ENCODE results near the gene PRKCB. TPM values are rescaled to one million over a fixed set of nuclear protein-coding genes. Genes with fewer than 3 reads are reported as not detected.

Gene PRKCB
- total RNA-seq, 1 donor from 2014 or later = 1.0 TPM

GRCh38 chr16:23821875-23822688, 13.7 kb upstream of the PRKCB start:
- H3K27ac ChIP-seq (ENCODE audit: low read depth, low read length) = no peak overlapping the region
- H3K27me3 ChIP-seq (ENCODE audit: control insufficient read depth in 3 of 3, insufficient read depth in 3 of 3, low read length in 3 of 3) = peaks cover 0 to 2% (median 0%) of the 10 kb centered on the region in 3 donors
- no peak overlapping the region for H3K9ac ChIP-seq (ENCODE audit: low read depth in 1 of 3, low read length in 3 of 3)
- no peaks in the 10 kb centered on the region for H3K36me3 ChIP-seq (ENCODE audit: control insufficient read depth in 3 of 3, insufficient read depth in 3 of 3, low read length in 3 of 3)
- no peaks in the 10 kb centered on the region for H3K4me1 ChIP-seq (ENCODE audit: control insufficient read depth in 3 of 3, insufficient read depth in 3 of 3, low read length in 3 of 3)
- H3K4me3 ChIP-seq (ENCODE audit: low read length in 3 of 3) = no peak overlapping the region
- H3K9me3 ChIP-seq (ENCODE audit: control insufficient read depth in 3 of 3, low read length in 3 of 3) = peaks cover 0 to 2% (median 0%) of the 10 kb centered on the region in 3 donors

DNA sequence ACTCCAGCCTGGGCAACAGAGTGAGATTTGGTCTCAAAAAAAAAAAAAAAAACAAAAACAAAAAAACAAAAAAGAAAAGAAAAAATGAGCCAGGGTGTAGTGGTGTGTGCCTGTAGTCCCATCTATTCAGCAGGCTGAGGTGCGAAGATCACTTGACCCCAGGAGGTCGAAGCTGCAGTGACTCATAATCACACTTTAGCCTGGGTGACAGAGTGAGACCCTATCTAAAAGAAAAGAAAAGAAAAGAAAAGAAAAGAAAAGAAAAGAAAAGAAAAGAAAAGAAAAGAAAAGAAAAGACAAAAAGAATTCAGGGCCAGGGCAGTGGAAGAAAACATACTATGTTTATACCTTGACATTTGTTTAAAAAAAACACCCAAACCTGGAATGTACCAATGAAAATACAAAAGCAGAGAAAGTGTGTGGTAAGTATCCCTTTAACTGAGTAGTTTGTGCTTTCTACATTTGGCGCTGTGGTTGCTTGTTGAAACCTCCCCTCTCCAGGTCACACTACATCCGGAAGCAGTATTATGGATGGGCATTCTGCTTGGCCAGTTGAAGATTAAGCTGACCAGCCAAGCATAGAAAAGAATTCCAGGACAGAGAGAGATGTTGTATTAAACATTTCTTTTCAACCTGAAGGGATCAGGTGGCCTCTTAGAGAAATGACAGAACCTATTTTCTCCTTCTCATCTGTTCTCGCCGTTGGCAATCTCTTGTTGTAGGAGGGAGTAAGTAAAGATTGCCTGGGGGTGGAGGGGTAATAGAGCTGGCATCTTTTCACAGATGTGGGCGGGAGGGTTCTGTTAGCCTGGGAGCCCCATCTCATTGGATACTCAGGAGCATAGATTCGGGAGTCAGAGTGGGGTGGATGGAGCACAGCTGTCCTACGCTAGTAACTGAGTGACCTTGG, 12.1 kb upstream of the PRKCB start:
- no peak overlapping the region for H3K4me3 ChIP-seq (ENCODE audit: low read length in 3 of 3)
- no peak overlapping the region for H3K9ac ChIP-seq (ENCODE audit: low read depth in 1 of 3, low read length in 3 of 3)
- no peak overlapping the region for H3K27ac ChIP-seq (ENCODE audit: low read depth, low read length)
- H3K27me3 ChIP-seq (ENCODE audit: control insufficient read depth in 3 of 3, insufficient read depth in 3 of 3, low read length in 3 of 3) = peaks cover 0 to 2% (median 0%) of the 10 kb centered on the region in 3 donors
- H3K4me1 ChIP-seq (ENCODE audit: control insufficient read depth in 3 of 3, insufficient read depth in 3 of 3, low read length in 3 of 3) = no peaks in the 10 kb centered on the region
- H3K36me3 ChIP-seq (ENCODE audit: control insufficient read depth in 3 of 3, insufficient read depth in 3 of 3, low read length in 3 of 3) = no peaks in the 10 kb centered on the region
- peaks cover 0 to 5% (median 0%) of the 10 kb centered on the region in 3 donors for H3K9me3 ChIP-seq (ENCODE audit: control insufficient read depth in 3 of 3, low read length in 3 of 3)

DNA sequence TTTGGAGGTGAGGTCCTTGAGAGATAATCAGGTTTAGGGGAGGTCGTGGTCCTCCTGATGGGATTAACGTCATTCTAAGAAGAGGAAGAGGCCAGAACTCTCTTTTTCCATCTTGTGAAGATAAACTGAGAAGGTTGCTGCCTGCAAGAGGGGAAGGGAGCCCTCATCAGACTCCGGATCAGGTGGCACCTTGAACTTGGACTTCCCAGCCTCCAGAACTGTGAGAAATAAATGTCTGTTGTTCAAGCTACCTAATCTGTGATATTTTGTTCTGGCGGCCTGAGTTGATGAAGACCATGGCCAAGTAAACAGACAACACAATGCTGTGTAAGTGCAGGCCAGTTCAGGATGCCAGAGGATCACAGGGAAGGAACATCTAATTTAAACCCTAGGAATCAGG, 10.9 kb upstream of the PRKCB start:
- Histone ChIP-seq H3K9me3 (ENCODE audit: control insufficient read depth in 3 of 3, low read length in 3 of 3) (peaks cover 0 to 4% (median 0%) of the 10 kb centered on the region in 3 donors), H3K9ac (ENCODE audit: low read depth in 1 of 3, low read length in 3 of 3) (no peak overlapping the region), H3K4me1 (ENCODE audit: control insufficient read depth in 3 of 3, insufficient read depth in 3 of 3, low read length in 3 of 3) (no peaks in the 10 kb centered on the region), H3K36me3 (ENCODE audit: control insufficient read depth in 3 of 3, insufficient read depth in 3 of 3, low read length in 3 of 3) (no peaks in the 10 kb centered on the region), H3K27ac (ENCODE audit: low read depth, low read length) (no peak overlapping the region), H3K4me3 (ENCODE audit: low read length in 3 of 3) (no peak overlapping the region), H3K27me3 (ENCODE audit: control insufficient read depth in 3 of 3, insufficient read depth in 3 of 3, low read length in 3 of 3) (no peaks in the 10 kb centered on the region)

DNA sequence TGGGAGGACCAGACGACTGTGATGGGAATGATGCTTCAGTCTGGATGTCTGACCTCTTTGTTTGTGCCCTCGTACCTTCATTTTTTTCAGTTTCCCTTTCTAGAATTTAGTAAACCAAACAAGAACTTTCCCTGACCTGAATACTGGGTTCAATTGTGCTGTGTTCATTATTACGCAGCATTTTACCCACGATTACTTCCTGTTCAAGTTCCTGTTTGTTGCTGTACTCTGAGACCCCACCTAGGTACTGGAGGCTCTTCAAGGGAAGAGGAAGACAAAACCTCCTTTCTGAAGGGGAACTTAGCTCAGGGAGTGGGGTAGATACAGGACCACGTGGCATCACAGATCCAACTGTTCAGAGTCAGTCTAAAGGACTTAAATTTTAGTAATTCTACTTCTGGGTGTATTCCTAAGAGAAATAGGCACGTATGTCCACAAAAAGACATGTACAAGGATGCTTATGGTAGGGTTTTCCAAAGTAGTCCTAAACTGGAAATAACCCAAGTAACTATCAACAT, 9.2 kb upstream of the PRKCB start:
- H3K27ac ChIP-seq (ENCODE audit: low read depth, low read length) = no peak overlapping the region
- H3K4me3 ChIP-seq (ENCODE audit: low read length in 3 of 3) = no peak overlapping the region
- no peaks in the 10 kb centered on the region for H3K36me3 ChIP-seq (ENCODE audit: control insufficient read depth in 3 of 3, insufficient read depth in 3 of 3, low read length in 3 of 3)
- H3K27me3 ChIP-seq (ENCODE audit: control insufficient read depth in 3 of 3, insufficient read depth in 3 of 3, low read length in 3 of 3) = no peaks in the 10 kb centered on the region
- no peaks in the 10 kb centered on the region for H3K4me1 ChIP-seq (ENCODE audit: control insufficient read depth in 3 of 3, insufficient read depth in 3 of 3, low read length in 3 of 3)
- H3K9ac ChIP-seq (ENCODE audit: low read depth in 1 of 3, low read length in 3 of 3) = no peak overlapping the region
- peaks cover 0 to 7% (median 4%) of the 10 kb centered on the region in 3 donors for H3K9me3 ChIP-seq (ENCODE audit: control insufficient read depth in 3 of 3, low read length in 3 of 3)

DNA sequence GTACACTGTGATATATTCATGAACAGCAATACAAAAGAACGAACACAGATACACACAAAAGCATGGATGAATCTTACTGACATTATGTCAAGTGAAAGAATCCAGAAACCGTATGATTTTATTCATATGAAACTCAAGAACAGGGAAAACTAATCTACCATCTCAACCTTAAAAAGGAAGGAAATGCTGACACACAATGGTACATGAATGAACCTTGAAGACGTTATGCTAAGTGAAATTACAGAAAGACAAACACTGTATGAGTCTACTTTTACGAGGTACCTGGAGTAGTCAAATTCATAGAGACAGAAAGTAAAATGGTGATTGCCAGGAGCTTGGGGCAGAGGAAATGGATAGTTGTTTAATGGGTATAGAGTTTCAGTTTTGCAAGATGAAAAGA, 8.7 kb upstream of the PRKCB start:
- no peaks in the 10 kb centered on the region for H3K4me1 ChIP-seq (ENCODE audit: control insufficient read depth in 3 of 3, insufficient read depth in 3 of 3, low read length in 3 of 3)
- no peaks in the 10 kb centered on the region for H3K36me3 ChIP-seq (ENCODE audit: control insufficient read depth in 3 of 3, insufficient read depth in 3 of 3, low read length in 3 of 3)
- no peak overlapping the region for H3K9ac ChIP-seq (ENCODE audit: low read depth in 1 of 3, low read length in 3 of 3)
- H3K27ac ChIP-seq (ENCODE audit: low read depth, low read length) = no peak overlapping the region
- H3K9me3 ChIP-seq (ENCODE audit: control insufficient read depth in 3 of 3, low read length in 3 of 3) = peaks cover 0 to 7% (median 4%) of the 10 kb centered on the region in 3 donors
- no peaks in the 10 kb centered on the region for H3K27me3 ChIP-seq (ENCODE audit: control insufficient read depth in 3 of 3, insufficient read depth in 3 of 3, low read length in 3 of 3)
- no peak overlapping the region for H3K4me3 ChIP-seq (ENCODE audit: low read length in 3 of 3)

GRCh38 chr16:23829454-23829853, 6.3 kb upstream of the PRKCB start:
- Histone ChIP-seq H3K36me3 (ENCODE audit: control insufficient read depth in 3 of 3, insufficient read depth in 3 of 3, low read length in 3 of 3) (no peaks in the 10 kb centered on the region), H3K9ac (ENCODE audit: low read depth in 1 of 3, low read length in 3 of 3) (no peak overlapping the region), H3K4me1 (ENCODE audit: control insufficient read depth in 3 of 3, insufficient read depth in 3 of 3, low read length in 3 of 3) (no peaks in the 10 kb centered on the region), H3K27me3 (ENCODE audit: control insufficient read depth in 3 of 3, insufficient read depth in 3 of 3, low read length in 3 of 3) (peaks cover 0 to 5% (median 2%) of the 10 kb centered on the region in 3 donors), H3K9me3 (ENCODE audit: control insufficient read depth in 3 of 3, low read length in 3 of 3) (peaks cover 2 to 7% (median 4%) of the 10 kb centered on the region in 3 donors), H3K27ac (ENCODE audit: low read depth, low read length) (no peak overlapping the region), H3K4me3 (ENCODE audit: low read length in 3 of 3) (no peak overlapping the region)

DNA sequence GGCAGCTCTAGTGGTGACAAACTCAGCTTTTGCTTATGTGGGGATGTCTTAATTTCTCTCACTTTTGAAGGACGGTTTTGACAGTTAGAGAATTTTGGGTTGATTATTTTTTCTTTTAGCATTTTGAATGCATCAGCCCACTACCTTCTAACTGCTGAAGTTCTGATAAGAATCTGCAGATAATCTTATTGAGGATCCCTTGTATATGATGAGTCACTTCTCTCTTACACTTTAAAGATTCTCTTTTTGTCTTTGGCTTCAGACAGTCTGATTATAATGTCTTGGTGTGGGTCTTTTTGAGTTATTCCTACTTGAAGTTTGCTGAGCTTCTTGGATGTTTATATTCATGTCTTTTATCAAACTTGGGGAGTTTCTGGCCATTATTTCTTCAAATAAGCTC, 5.5 kb upstream of the PRKCB start:
- Histone ChIP-seq H3K27me3 (ENCODE audit: control insufficient read depth in 3 of 3, insufficient read depth in 3 of 3, low read length in 3 of 3) (peaks cover 7 to 11% (median 8%) of the 10 kb centered on the region in 3 donors), H3K9ac (ENCODE audit: low read depth in 1 of 3, low read length in 3 of 3) (no peak overlapping the region), H3K27ac (ENCODE audit: low read depth, low read length) (no peak overlapping the region), H3K9me3 (ENCODE audit: control insufficient read depth in 3 of 3, low read length in 3 of 3) (peaks cover 2 to 7% (median 4%) of the 10 kb centered on the region in 3 donors), H3K4me1 (ENCODE audit: control insufficient read depth in 3 of 3, insufficient read depth in 3 of 3, low read length in 3 of 3) (no peaks in the 10 kb centered on the region), H3K36me3 (ENCODE audit: control insufficient read depth in 3 of 3, insufficient read depth in 3 of 3, low read length in 3 of 3) (no peaks in the 10 kb centered on the region), H3K4me3 (ENCODE audit: low read length in 3 of 3) (no peak overlapping the region)

GRCh38 chr16:23832882-23833281, 2.9 kb upstream of the PRKCB start:
- H3K9me3 ChIP-seq (ENCODE audit: control insufficient read depth in 3 of 3, low read length in 3 of 3) = peaks cover 2 to 7% (median 4%) of the 10 kb centered on the region in 3 donors
- H3K9ac ChIP-seq (ENCODE audit: low read depth in 1 of 3, low read length in 3 of 3) = no peak overlapping the region
- H3K36me3 ChIP-seq (ENCODE audit: control insufficient read depth in 3 of 3, insufficient read depth in 3 of 3, low read length in 3 of 3) = no peaks in the 10 kb centered on the region
- no peak overlapping the region for H3K4me3 ChIP-seq (ENCODE audit: low read length in 3 of 3)
- no peaks in the 10 kb centered on the region for H3K4me1 ChIP-seq (ENCODE audit: control insufficient read depth in 3 of 3, insufficient read depth in 3 of 3, low read length in 3 of 3)
- no peak overlapping the region for H3K27ac ChIP-seq (ENCODE audit: low read depth, low read length)
- H3K27me3 ChIP-seq (ENCODE audit: control insufficient read depth in 3 of 3, insufficient read depth in 3 of 3, low read length in 3 of 3) = peaks cover 14 to 24% (median 19%) of the 10 kb centered on the region in 3 donors

GRCh38 chr16:23833504-23833903, 2.3 kb upstream of the PRKCB start:
- H3K9me3 ChIP-seq (ENCODE audit: control insufficient read depth in 3 of 3, low read length in 3 of 3) = peaks cover 2 to 7% (median 3%) of the 10 kb centered on the region in 3 donors
- H3K4me1 ChIP-seq (ENCODE audit: control insufficient read depth in 3 of 3, insufficient read depth in 3 of 3, low read length in 3 of 3) = no peaks in the 10 kb centered on the region
- H3K27ac ChIP-seq (ENCODE audit: low read depth, low read length) = no peak overlapping the region
- peaks cover 19 to 24% (median 22%) of the 10 kb centered on the region in 3 donors for H3K27me3 ChIP-seq (ENCODE audit: control insufficient read depth in 3 of 3, insufficient read depth in 3 of 3, low read length in 3 of 3)
- no peak overlapping the region for H3K4me3 ChIP-seq (ENCODE audit: low read length in 3 of 3)
- H3K36me3 ChIP-seq (ENCODE audit: control insufficient read depth in 3 of 3, insufficient read depth in 3 of 3, low read length in 3 of 3) = no peaks in the 10 kb centered on the region
- H3K9ac ChIP-seq (ENCODE audit: low read depth in 1 of 3, low read length in 3 of 3) = no peak overlapping the region
